HepG2 (cell line): ENCODE data around the gene GFOD1. TPM values are rescaled to one million over a fixed set of nuclear protein-coding genes. Genes with fewer than 3 reads are reported as not detected.

Experiments
- CEBPZ ChIP-seq: IDR thresholded peaks from 2 replicates; pipeline ENCODE4 v1.6.1; 2012; ENCODE audit warnings: low read length, improper control_type of control experiment
- CHCHD3 ChIP-seq: sonication (generic); formaldehyde crosslinking; IDR thresholded peaks from 2 replicates; pipeline ENCODE4 v1.8.0; 2022; ENCODE audit warnings: mild to moderate bottlenecking, missing genetic modification reagents, moderate library complexity
- EHMT2 ChIP-seq: fragments of 200-600 bp; sonication (generic); IDR thresholded peaks from 2 replicates; pipeline ENCODE4 v1.7.0; 2017; ENCODE audit warnings: antibody characterized with exemption, low read depth, low read length, borderline replicate concordance
- HOXA3 ChIP-seq: sonication (generic); formaldehyde crosslinking; IDR thresholded peaks from 2 replicates; pipeline ENCODE4 v1.5.0; 2020; ENCODE audit warnings: missing genetic modification reagents
- KAT8 ChIP-seq: IDR thresholded peaks from 2 replicates; pipeline ENCODE4 v1.6.1; 2016; ENCODE audit warnings: missing genetic modification reagents, missing compliant biosample characterization
- MAX ChIP-seq: IDR thresholded peaks from 2 replicates; pipeline ENCODE4 v1.6.1; 2012; ENCODE audit warnings: inconsistent platforms
- MEIS2 ChIP-seq: sonication (generic); formaldehyde crosslinking; IDR thresholded peaks from 2 replicates; pipeline ENCODE4 v1.9.0; 2021; ENCODE audit warnings: mild to moderate bottlenecking, missing genetic modification reagents
- MNT ChIP-seq: fragments of 450-650 bp; IDR thresholded peaks from 2 replicates; pipeline ENCODE4 v1.6.1; 2016
- NR2C2 ChIP-seq: sonication (generic); formaldehyde crosslinking; IDR thresholded peaks from 2 replicates; pipeline ENCODE4 v1.4.0; 2020; ENCODE audit warnings: missing genetic modification reagents, mild to moderate bottlenecking, moderate library complexity, borderline replicate concordance
- TOE1 ChIP-seq: sonication (generic); formaldehyde crosslinking; IDR thresholded peaks from 2 replicates; pipeline ENCODE4 v1.4.0; 2020; ENCODE audit warnings: mild to moderate bottlenecking, missing genetic modification reagents
- ZBTB38 ChIP-seq: sonication (generic); formaldehyde crosslinking; IDR thresholded peaks from 2 replicates; pipeline ENCODE4 v1.5.1; 2020; ENCODE audit warnings: mild to moderate bottlenecking, missing genetic modification reagents
- ZBTB46 ChIP-seq: sonication (generic); formaldehyde crosslinking; IDR thresholded peaks from 2 replicates; pipeline ENCODE4 v1.4.0; 2020; ENCODE audit warnings: mild to moderate bottlenecking, missing genetic modification reagents, borderline replicate concordance
- ZMAT5 ChIP-seq: sonication (generic); formaldehyde crosslinking; IDR thresholded peaks from 2 replicates; pipeline ENCODE4 v1.5.0; 2020; ENCODE audit warnings: mild to moderate bottlenecking, low read depth, missing genetic modification reagents, borderline replicate concordance
- ZNF331 ChIP-seq: sonication (generic); formaldehyde crosslinking; IDR thresholded peaks from 2 replicates; pipeline ENCODE4 v1.4.0; 2020; ENCODE audit warnings: missing genetic modification reagents
- ZNF414 ChIP-seq: sonication (generic); formaldehyde crosslinking; IDR thresholded peaks from 2 replicates; pipeline ENCODE4 v1.5.0; 2020; ENCODE audit warnings: missing genetic modification reagents
- ZNF446 ChIP-seq: sonication (generic); formaldehyde crosslinking; IDR thresholded peaks from 2 replicates; pipeline ENCODE4 v1.5.0; 2020; ENCODE audit warnings: mild to moderate bottlenecking, missing genetic modification reagents
- ZNF629 ChIP-seq: sonication (generic); formaldehyde crosslinking; conservative IDR thresholded peaks from 2 replicates; pipeline ENCODE4 v1.5.0; 2020; ENCODE audit warnings: missing genetic modification reagents
- ZSCAN25 ChIP-seq: sonication (generic); formaldehyde crosslinking; IDR thresholded peaks from 2 replicates; pipeline ENCODE4 v1.8.0; 2022; ENCODE audit warnings: mild to moderate bottlenecking, missing genetic modification reagents
- polyA plus RNA-seq, 8 experiments: library from polyadenylated mRNA; depleted of rRNA in 3 of 8; stranded (reverse) in 7 of 8; unstranded in 1 of 8; fragments of >200 nt; fragmentation: Illumina TruSeq in 4 of 8; extraction: Trizol in 4 of 8; gene quantifications; 2 replicates each; pipeline versions ENCODE4 v1.2.1 to v1.2.3, GENCODE V29; 2011 to 2016; ENCODE audit warnings: low read depth in 4 of 8, missing spikeins in 1 of 8, mixed read lengths in 1 of 8; ENCODE audit not compliant: insufficient read depth in 1 of 8
- total RNA-seq, 5 experiments: library from RNA; depleted of rRNA; stranded (reverse); fragments of >200 nt; fragmentation: Illumina TruSeq; extraction: Trizol; gene quantifications; 2 replicates each; pipeline ENCODE4 v1.2.3, GENCODE V29; 2016; ENCODE audit warnings: low read depth in 1 of 5

The GFOD1 gene
- total and polyA plus RNA-seq, 2 of the 13 experiments (the other 11 are each of a cell fraction or from before 2014, with no cell fraction given), result 1.9 to 6.4 TPM

- no peak for TF ChIP-seq EHMT2
- no peak for TF ChIP-seq CEBPZ
- no peak for TF ChIP-seq ZBTB46 (CRISPR knock-in tag)
- TF ChIP-seq MEIS2, result no peak
- TF ChIP-seq TOE1 (CRISPR knock-in tag), result peak; percentile 47; the same call in 1 of the 2 replicates
- TF ChIP-seq ZBTB38 (CRISPR knock-in tag), result no peak; the same call in 1 of the 2 replicates
- TF ChIP-seq CHCHD3 (CRISPR knock-in tag), result peak; percentile 23; the same call in 1 of the 2 replicates
- peak; percentile 94 for TF ChIP-seq MAX
- peak; percentile 93 for TF ChIP-seq KAT8 (CRISPR knock-in tag)
- TF ChIP-seq ZNF629 (CRISPR knock-in tag), result no peak
- TF ChIP-seq MNT, result no peak
- TF ChIP-seq ZNF446 (CRISPR knock-in tag), result no peak; the same call in 1 of the 2 replicates
- peak; percentile 53; the same call in 1 of the 2 replicates for TF ChIP-seq ZSCAN25 (CRISPR knock-in tag)
- peak; percentile 59 for TF ChIP-seq ZNF331
- no peak for TF ChIP-seq ZNF414
- TF ChIP-seq NR2C2 (CRISPR knock-in tag), result peak; percentile 80
- TF ChIP-seq ZMAT5 (CRISPR knock-in tag), result no peak
- TF ChIP-seq HOXA3 (CRISPR knock-in tag), result peak; percentile 76
Observed at GRCh38 chr6:13328076-13328874, 159.1 kb downstream of the GFOD1 start, which contains the start of gene TBC1D7 (continued).
